GM18951 (cell line): ENCODE results near the gene IL2.

Experiments
- POLR2A ChIP-seq: IDR thresholded peaks from 4 replicates; pipeline ENCODE4 v1.6.1; 2011; ENCODE audit warnings: mild to moderate bottlenecking; ENCODE audit not compliant: insufficient read length, insufficient read depth; ENCODE audit errors: extremely low read depth
- in situ Hi-C: fragments of 300-500 bp; cut with MboI; formaldehyde crosslinking; loops from one replicate; pipeline ENCODE4 v1.12.0; 2022; ENCODE audit warnings: low sequenced_read_pairs, mixed read lengths, inconsistent platforms; ENCODE audit not compliant: unreplicated experiment

IL2 gene

GRCh38 chr4:122456231-122457116 lies at the start of gene IL2:
TSS of gene IL2 (minus strand) at chr4:122456725. CDS start at chr4:122456440, 285 bp downstream.
- TF ChIP-seq POLR2A = no peak
- in situ Hi-C loops = no loop called here

DNA sequence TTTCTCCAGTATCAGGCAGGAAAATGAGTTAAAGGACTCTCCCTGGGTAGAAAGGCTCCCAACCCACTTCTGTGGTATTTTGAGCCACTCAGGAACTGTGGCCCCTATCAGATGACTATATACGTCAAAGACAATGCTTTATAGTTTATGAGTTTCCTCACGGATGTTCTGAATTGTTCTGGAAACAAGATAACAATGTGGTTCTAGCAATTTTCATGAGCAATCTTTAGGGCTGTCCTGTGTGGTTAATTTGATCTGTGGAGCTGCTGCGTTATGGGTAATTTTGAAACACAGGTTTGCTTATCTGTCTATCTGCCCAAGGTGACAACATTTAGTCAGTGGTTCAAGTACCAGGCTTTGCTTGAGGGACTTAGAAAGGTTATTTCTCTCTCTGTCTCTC lies 46.7 kb upstream of the IL2 start:
- TF ChIP-seq POLR2A = no peak
- in situ Hi-C loops = no loop called here

- no peak for TF ChIP-seq POLR2A
- in situ Hi-C loops = no loop called here
These were observed 44.5 kb upstream of the IL2 start for GRCh38 chr4:122500852-122501501.

DNA sequence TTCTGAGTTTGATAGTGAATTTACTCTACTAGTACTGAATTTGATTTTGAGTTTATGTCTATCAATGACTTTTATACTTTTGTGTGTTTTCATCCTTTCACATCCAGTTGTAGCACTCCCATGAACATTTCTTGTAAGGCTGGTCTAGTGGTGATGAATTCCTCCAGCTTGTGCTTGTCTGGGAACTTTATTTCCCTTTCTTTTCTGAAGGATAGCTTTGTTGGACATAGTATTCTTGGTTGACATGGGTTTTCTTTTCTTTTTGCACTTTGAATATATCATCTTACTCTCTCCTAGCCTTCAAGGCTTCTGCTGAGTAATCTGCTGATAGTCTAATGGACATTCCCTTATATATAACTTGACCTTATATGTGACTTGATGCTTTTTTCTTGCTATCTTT lies 32.5 kb upstream of the IL2 start:
- TF ChIP-seq POLR2A = no peak
- in situ Hi-C loops = no loop called here

DNA sequence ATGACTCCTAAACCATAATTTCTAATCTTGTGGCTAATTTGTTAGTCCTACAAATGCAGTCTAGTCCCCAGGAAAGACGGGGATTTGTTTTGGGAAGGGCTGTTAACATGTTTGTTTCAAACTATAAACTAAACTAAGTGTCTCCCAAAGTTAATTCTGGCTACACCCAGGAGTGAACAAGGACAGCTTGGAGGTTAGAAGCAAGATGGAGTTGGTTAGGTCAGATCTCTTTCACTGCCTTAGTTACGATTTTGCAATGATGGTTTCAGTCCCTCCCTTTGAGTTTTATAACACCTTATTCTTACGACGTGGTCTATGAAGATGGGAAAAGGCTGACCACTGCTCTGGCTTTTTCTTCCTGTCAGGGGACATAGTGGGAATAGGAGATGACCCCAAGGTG lies 27.0 kb upstream of the IL2 start:
- in situ Hi-C loops = no loop called here
- TF ChIP-seq POLR2A = no peak

- TF ChIP-seq POLR2A = no peak
- in situ Hi-C loops = no loop called here
These were observed 25.4 kb upstream of the IL2 start for GRCh38 chr4:122481766-122482405.

- TF ChIP-seq POLR2A = no peak
- in situ Hi-C loops = no loop called here
These were observed 24.3 kb upstream of the IL2 start for GRCh38 chr4:122480655-122481487.

DNA sequence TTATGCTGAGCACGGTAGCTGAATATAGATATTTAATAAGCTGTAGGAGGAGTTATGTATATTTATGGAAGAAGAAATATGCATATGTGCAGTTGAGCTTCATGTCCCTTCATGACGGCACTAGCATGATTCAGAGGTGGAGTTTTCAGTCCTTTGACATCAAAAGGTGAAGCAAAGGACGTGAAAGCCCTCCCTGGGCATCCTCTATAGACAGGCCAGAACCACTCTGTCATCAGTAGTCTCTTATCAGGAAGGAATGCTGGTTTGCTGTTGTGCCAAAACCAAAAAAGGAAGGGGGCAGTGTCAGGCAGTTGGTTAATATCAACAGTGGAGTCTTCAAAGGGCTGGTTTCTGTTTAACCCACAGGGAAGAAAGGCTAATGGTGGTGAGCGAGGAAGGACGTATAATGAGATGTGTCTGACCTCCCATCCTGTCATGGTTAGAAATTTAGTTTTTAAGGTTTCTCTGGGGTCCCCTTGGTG lies 23.5 kb upstream of the IL2 start:
- in situ Hi-C loops = no loop called here
- TF ChIP-seq POLR2A = no peak

DNA sequence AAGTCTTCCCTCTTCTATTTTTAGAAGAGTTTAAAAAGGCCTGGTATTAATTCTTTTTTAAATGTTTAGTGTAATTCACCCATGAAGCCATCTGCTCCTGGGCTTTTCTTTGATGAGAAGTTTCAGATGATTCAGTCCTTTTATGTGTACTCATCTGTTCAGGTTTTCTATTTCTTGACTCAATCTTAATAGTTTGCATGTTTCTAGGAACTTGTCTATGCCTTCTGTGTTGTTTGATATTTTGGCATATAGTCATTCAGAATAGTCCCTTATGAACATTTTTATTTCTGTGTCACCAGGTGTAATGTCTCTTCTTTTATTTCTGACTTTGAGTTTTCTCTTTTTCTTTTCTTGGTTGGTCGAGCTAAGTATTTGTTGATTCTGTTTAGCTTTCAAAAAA lies 20.2 kb upstream of the IL2 start:
- in situ Hi-C loops = no loop called here
- no peak for TF ChIP-seq POLR2A

DNA sequence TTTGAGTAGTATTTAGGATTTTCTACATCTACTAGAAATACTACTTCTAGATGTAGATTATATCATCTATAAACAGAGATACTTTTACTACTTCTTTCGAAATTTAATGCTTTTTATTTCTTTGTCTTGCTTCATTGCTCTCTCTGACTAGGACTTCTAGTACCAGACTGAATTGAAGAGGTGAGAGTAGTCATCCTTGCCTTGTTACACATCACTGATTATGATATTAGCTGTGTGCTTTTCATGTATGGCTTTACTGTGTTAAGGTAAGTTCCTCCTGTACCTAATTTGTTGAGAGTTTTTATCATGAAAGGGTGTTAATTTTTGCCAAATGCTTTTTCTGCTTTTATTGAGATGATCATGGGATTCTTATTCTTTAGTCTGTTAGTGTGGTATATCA lies 19.6 kb upstream of the IL2 start:
- in situ Hi-C loops = no loop called here

DNA sequence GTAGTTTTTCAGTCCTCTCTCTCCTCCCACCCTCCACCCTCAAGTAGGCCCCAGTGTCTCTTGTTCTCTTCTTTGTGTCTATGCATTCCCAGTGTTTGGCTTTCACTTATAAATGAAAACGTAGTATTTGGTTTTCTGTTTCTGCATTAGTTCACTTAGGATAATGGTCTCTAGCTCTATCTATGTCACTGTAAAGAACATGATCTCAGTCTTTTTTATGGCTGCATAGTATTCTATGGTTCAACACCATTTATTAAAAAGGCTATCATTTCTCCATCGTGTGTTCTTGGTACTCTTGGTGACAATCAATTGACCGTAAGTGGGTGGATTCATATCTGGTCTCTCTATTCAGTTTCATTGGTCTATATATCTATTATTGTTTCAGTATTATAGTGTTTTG lies 18.7 kb upstream of the IL2 start:
- in situ Hi-C loops = no loop called here
- no peak for TF ChIP-seq POLR2A

More for the DNA sequence above, 19.6 kb upstream of the IL2 start:
- no peak for TF ChIP-seq POLR2A

DNA sequence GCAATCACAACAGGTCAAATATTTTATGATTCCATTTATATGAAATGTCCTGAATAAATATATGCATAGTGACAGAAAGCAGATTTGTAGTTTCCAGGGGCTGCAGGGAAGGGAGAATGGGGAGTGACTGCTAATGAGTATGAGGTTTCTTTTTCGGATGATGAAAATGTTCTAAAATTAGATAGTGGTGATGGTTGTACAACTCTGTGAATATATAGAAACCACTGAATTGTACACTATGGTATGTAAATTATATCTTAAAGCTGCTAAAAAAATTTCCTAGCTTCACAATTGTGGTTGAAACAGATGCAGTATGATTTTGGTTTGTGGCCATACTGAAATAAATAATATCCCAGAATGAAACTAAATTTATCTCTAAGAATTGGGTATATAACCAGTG lies 12.9 kb upstream of the IL2 start:
- in situ Hi-C loops = no loop called here
- TF ChIP-seq POLR2A = no peak

DNA sequence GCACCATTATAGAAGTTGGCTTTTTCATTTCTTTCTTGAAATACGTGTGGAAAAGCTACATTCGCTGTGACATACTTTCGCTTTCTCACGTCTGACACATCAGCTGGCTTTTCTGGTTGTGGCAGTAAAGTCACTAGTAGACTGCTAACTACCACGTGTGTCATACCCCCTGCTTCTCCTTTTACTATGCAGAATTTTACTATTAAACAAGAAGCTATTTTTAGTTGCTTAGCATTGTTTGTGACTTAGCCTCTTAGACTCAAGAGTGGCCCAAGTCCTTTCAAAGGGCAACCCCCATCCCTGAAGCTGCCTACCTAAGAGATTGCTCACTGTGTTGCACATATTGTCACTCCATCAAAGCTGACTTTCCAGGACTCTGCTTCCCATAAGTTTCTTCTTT lies 2.1 kb upstream of the IL2 start:
- in situ Hi-C loops = no loop called here
- no peak for TF ChIP-seq POLR2A
